PC-9 (cell line): ENCODE results near the gene CLDN9.
"Not testable (repeated sequence)": the region's sequence is repeated elsewhere in the genome, so short reads cannot be mapped to it uniquely, and the experiment has no call there.

Experiments used
- EZH2 ChIP-seq: fragments of 200-600 bp; sonication (generic); IDR thresholded peaks from 2 replicates; pipeline ENCODE4 v1.8.0; 2017; ENCODE audit warnings: antibody characterized with exemption, low read depth
- TF ChIP-seq, protein P1 (sequence below): fragments of 200-600 bp; sonication (generic); conservative IDR thresholded peaks from 2 replicates; pipeline ENCODE4 v1.6.1; 2017; ENCODE audit warnings: mixed run types, antibody characterized with exemption, mild to moderate bottlenecking, moderate library complexity

DNA sequence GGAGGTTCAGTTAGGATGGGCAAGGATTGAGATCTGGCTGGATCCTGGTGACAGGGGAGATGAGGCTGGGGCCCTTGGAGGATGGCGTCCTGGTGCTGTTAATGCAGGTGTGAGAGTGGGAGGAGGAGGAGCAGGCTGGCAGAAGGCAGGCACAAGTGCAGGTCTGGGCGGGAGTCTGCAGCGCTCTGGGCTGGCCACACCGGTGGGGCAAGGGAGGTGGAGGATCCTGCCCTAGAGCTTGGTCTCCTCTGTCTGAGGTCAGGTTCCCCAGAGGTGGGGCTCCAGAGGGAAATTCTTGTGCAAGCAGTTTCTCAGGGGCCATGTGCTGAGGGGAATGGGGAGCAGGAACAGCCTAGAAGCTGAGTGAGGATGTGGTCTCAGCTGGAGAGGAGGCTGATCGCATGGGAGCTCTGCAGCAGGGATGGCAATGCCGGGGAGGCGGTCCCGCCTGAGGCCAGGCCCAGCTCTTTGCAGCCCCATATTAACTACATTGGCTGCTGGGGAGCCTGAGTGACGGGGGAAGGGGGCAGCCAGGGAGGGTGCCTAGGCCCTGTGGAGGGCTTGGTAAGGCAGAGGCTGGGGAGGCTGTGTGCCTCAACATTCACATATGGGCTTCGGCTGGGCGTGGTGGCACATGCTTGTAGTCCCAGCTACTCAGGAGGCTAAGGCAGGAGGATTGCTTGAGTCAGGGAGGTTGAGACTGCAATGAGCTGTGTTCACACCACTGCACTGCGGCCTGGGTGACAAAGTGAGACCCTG lies 40.0 kb downstream of the CLDN9 start:
- TF ChIP-seq, protein P1, sequence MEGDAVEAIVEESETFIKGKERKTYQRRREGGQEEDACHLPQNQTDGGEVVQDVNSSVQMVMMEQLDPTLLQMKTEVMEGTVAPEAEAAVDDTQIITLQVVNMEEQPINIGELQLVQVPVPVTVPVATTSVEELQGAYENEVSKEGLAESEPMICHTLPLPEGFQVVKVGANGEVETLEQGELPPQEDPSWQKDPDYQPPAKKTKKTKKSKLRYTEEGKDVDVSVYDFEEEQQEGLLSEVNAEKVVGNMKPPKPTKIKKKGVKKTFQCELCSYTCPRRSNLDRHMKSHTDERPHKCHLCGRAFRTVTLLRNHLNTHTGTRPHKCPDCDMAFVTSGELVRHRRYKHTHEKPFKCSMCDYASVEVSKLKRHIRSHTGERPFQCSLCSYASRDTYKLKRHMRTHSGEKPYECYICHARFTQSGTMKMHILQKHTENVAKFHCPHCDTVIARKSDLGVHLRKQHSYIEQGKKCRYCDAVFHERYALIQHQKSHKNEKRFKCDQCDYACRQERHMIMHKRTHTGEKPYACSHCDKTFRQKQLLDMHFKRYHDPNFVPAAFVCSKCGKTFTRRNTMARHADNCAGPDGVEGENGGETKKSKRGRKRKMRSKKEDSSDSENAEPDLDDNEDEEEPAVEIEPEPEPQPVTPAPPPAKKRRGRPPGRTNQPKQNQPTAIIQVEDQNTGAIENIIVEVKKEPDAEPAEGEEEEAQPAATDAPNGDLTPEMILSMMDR, result not testable (repeated sequence)
- not testable (repeated sequence) for TF ChIP-seq EZH2
